Activated B cell treated with CpG ODN at 0.5 μM for 24 hours (primary cell): ENCODE data around the gene ABL2. TPM values are rescaled to one million over a fixed set of nuclear protein-coding genes. Genes with fewer than 3 reads are reported as not detected.
"Not testable (repeated sequence)": the region's sequence is repeated elsewhere in the genome, so short reads cannot be mapped to it uniquely, and the experiment has no call there.

ENCODE experiments used
- ATAC-seq: fragments of 200-7000 bp; cut with Tn5 transposase; one replicate; pipeline ENCODE4 v1.10.0; 2021; ENCODE audit warnings: low read depth, mild to moderate bottlenecking, moderate library complexity
- CTCF ChIA-PET: fragments of 350-600 bp; sonication (Branson Sonifier 250); formaldehyde crosslinking; loops from one replicate; lab custom pipeline; 2021; ENCODE audit warnings: antibody characterized with exemption; lab: Charles Lee
- POLR2A ChIA-PET: fragments of 350-600 bp; sonication (Branson Sonifier 250); formaldehyde crosslinking; loops from one replicate; lab custom pipeline; 2021; ENCODE audit warnings: antibody characterized with exemption; lab: Charles Lee
- DNase-seq: peaks from one replicate; pipeline ENCODE4 v3.0.0; 2022
- H3K27ac Mint-ChIP-seq: one replicate; pipeline ENCODE4 v1.8.0; 2020; ENCODE audit warnings: mixed read lengths
- H3K27me3 Mint-ChIP-seq: one replicate; pipeline ENCODE4 v1.8.0; 2021; ENCODE audit warnings: mixed read lengths
- H3K36me3 Mint-ChIP-seq: one replicate; pipeline ENCODE4 v1.8.0; 2021; ENCODE audit warnings: low read depth, mixed read lengths
- H3K4me1 Mint-ChIP-seq: one replicate; pipeline ENCODE4 v1.8.0; 2021; ENCODE audit warnings: mixed read lengths
- H3K4me3 Mint-ChIP-seq: one replicate; pipeline ENCODE4 v1.8.0; 2020; ENCODE audit warnings: mild to moderate bottlenecking, mixed read lengths
- H3K9me3 Mint-ChIP-seq: one replicate; pipeline ENCODE4 v1.8.0; 2020; ENCODE audit warnings: mixed read lengths
- intact Hi-C: fragments of 100-400 bp; cut with micrococcal nuclease; formaldehyde crosslinking; loops from one replicate; pipeline ENCODE4 v1.15.1; 2024
- total RNA-seq: library from RNA; stranded (reverse); gene quantifications from 2 replicates; pipeline ENCODE4 v1.2.3, GENCODE V29; 2022
- TF ChIP-seq, protein P1 (sequence below): fragments of 200-600 bp; IDR thresholded peaks from one replicate; pipeline ENCODE4 v1.8.0; 2022; ENCODE audit warnings: antibody characterized with exemption, mild to moderate bottlenecking

Gene ABL2
- total RNA-seq, 1 donor from 2014 or later, result 15.2 TPM

- H3K4me3 Mint-ChIP-seq, result no peak overlapping the region
- H3K27ac Mint-ChIP-seq, result no peak overlapping the region
- no peaks in the 10 kb centered on the region for H3K9me3 Mint-ChIP-seq
- H3K27me3 Mint-ChIP-seq, result no peaks in the 10 kb centered on the region
- intact Hi-C loops, result no loop called here
- ChIA-PET POLR2A (interaction anchor here (0.7 kb wide), 1 partner anchor 64 kb away, joined by 7 read pairs; no protein-coding TSS in a partner anchor), CTCF (no interaction called here)
- TF ChIP-seq, protein P1, sequence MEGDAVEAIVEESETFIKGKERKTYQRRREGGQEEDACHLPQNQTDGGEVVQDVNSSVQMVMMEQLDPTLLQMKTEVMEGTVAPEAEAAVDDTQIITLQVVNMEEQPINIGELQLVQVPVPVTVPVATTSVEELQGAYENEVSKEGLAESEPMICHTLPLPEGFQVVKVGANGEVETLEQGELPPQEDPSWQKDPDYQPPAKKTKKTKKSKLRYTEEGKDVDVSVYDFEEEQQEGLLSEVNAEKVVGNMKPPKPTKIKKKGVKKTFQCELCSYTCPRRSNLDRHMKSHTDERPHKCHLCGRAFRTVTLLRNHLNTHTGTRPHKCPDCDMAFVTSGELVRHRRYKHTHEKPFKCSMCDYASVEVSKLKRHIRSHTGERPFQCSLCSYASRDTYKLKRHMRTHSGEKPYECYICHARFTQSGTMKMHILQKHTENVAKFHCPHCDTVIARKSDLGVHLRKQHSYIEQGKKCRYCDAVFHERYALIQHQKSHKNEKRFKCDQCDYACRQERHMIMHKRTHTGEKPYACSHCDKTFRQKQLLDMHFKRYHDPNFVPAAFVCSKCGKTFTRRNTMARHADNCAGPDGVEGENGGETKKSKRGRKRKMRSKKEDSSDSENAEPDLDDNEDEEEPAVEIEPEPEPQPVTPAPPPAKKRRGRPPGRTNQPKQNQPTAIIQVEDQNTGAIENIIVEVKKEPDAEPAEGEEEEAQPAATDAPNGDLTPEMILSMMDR, result no peak
- ATAC-seq (no peak), DNase-seq (no peak)
- H3K36me3 Mint-ChIP-seq, result no peaks in the 10 kb centered on the region
- no peaks in the 10 kb centered on the region for H3K4me1 Mint-ChIP-seq
Measured at GRCh38 chr1:179175011-179175841, 54.3 kb downstream of the ABL2 start.

DNA sequence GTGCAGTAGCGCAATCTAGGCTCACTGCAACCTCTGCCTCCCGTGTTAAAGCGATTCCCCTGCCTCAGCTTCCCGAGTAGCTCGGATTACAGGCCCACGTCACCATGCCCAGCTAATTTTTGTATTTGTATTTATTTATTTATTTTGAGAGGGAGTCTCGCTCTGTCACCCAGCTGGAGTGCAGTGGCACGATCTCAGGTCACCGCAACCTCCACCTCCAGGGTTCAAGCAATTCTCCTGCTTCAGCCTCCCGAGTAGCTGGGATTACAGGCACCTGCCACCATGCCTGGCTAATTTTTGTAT lies 59.1 kb downstream of the ABL2 start:
- ATAC-seq, H3K27me3 Mint-ChIP-seq, DNase-seq, H3K27ac Mint-ChIP-seq, H3K4me3 Mint-ChIP-seq, intact Hi-C loops, H3K9me3 Mint-ChIP-seq, H3K36me3 Mint-ChIP-seq, POLR2A ChIA-PET: not testable (repeated sequence)
- H3K4me1 Mint-ChIP-seq, result peaks cover 21% of the 10 kb centered on the region
- CTCF ChIA-PET, result interaction anchor here (0.7 kb wide), 1 partner anchor 144 kb away, joined by 3 read pairs; no protein-coding TSS in a partner anchor

DNA sequence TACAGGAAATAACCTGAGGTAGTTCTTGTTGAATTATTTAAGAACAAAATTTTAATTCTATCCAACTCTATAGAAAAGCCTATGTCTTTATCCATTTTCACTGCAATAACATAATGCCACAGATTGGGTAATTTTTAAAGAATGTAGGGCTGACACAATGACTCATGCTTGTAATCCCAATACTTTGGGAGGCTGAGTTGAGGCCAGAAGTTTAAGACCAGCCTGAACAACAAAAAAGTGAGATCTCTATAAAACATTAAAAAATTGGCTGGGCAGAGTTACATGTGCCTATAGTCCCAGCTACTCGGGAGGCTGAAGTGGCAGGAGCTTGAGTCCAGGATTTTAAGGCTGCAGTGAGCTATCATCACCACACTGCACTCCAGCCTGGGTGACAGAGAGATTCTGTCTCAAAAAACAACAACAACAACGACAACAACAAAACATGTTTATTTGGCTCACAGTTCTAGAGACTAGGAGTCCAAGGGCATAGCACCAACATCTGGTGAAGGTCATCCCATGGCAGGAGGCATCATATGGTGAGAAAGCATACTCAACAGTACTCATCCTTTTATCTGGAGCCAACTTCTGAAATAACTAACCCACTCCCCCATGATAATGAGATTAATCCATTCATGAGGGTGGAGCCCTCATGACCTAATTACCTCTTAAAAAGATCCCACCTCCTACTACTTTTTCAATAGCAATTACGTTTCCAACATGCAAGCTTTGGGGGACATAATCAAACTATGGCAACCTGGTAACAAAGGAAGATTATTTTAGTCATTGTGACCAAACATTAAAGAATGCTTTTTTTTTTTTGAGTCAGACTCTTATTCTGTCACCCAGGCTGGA lies 59.6 kb downstream of the ABL2 start:
- H3K36me3 Mint-ChIP-seq, result no peaks in the 10 kb centered on the region
- intact Hi-C loops, result no loop called here
- ChIA-PET POLR2A (no interaction called here), CTCF (interaction anchor here (0.7 kb wide), 1 partner anchor 143 kb away, joined by 3 read pairs; no protein-coding TSS in a partner anchor)
- no peak overlapping the region for H3K27ac Mint-ChIP-seq
- no peak for DNase-seq
- TF ChIP-seq, protein P1, result no peak
- H3K4me1 Mint-ChIP-seq, result peaks cover 21% of the 10 kb centered on the region
- H3K4me3 Mint-ChIP-seq, result no peak overlapping the region
- no peak for ATAC-seq
- H3K27me3 Mint-ChIP-seq, result no peaks in the 10 kb centered on the region
- no peaks in the 10 kb centered on the region for H3K9me3 Mint-ChIP-seq

GRCh38 chr1:179168536-179168935 lies 60.9 kb downstream of the ABL2 start:
- H3K27ac Mint-ChIP-seq, result no peak overlapping the region
- H3K27me3 Mint-ChIP-seq, result no peaks in the 10 kb centered on the region
- ATAC-seq (no peak), DNase-seq (no peak)
- peaks cover 21% of the 10 kb centered on the region for H3K4me1 Mint-ChIP-seq
- peaks cover 2% of the 10 kb centered on the region for H3K36me3 Mint-ChIP-seq
- no peaks in the 10 kb centered on the region for H3K9me3 Mint-ChIP-seq
- ChIA-PET CTCF (no interaction called here), POLR2A (interaction anchor here (0.5 kb wide), 1 partner anchor 38 kb away, joined by 4 read pairs; no protein-coding TSS in a partner anchor)
- intact Hi-C loops, result no loop called here
- no peak overlapping the region for H3K4me3 Mint-ChIP-seq
- TF ChIP-seq, protein P1, result no peak

- peaks cover 21% of the 10 kb centered on the region for H3K4me1 Mint-ChIP-seq
- no peaks in the 10 kb centered on the region for H3K27me3 Mint-ChIP-seq
- ChIA-PET POLR2A (interaction anchor here (0.5 kb wide), 1 partner anchor 39 kb away, joined by 4 read pairs; no protein-coding TSS in a partner anchor), CTCF (no interaction called here)
- no peak overlapping the region for H3K4me3 Mint-ChIP-seq
- ATAC-seq (no peak), DNase-seq (no peak)
- no peaks in the 10 kb centered on the region for H3K9me3 Mint-ChIP-seq
- H3K36me3 Mint-ChIP-seq, result peaks cover 2% of the 10 kb centered on the region
- TF ChIP-seq, protein P1, result no peak
- H3K27ac Mint-ChIP-seq, result no peak overlapping the region
- intact Hi-C loops, result no loop called here
Measured at GRCh38 chr1:179167955-179168354, 61.5 kb downstream of the ABL2 start.
